ENCODE data around the gene MUS81.

MUS81 gene

DNA sequence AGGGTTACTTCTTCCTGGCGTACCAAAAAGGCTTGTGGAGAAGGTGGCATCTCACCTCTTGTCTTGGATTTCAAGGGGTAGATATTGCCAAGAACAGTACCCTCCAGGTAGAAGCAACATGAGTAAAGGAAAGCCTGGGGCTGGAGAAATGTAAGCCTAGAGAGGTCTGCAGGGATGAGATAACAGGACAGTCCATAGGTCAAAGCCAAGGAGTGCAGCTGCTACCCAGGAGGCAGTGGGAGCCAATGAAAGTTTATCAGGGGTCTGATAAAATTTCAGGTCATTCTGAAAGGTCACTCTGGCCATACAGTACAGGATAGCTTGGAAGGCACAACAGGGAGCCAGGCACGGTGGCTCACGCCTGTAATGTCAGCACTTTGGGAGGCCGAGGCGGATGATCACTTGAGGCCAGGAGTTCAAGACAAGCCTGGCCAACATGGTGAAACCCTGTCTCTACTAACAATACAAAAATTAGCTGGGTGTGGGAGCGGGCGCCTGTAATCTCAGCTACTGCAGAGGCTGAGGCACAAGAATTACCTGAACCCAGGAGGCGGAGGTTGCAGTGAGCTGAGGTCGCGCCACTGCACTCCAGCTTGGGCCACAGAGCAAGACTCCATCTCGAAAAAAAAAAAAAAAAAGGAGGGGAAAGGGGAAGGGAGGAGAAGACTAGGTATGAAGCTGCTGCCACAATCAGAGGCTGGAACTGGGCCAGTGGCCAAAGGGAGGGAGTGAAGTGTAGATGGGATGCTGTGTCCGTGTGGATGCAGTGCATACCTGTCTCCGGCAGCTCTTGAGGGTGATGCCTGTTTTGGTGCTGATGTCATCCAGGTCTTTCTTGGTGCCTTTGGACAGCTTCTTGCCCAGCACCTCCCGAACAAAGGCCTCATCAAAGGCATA, 26.8 kb downstream of the MUS81 start:
- TF ChIP-seq, protein P1, sequence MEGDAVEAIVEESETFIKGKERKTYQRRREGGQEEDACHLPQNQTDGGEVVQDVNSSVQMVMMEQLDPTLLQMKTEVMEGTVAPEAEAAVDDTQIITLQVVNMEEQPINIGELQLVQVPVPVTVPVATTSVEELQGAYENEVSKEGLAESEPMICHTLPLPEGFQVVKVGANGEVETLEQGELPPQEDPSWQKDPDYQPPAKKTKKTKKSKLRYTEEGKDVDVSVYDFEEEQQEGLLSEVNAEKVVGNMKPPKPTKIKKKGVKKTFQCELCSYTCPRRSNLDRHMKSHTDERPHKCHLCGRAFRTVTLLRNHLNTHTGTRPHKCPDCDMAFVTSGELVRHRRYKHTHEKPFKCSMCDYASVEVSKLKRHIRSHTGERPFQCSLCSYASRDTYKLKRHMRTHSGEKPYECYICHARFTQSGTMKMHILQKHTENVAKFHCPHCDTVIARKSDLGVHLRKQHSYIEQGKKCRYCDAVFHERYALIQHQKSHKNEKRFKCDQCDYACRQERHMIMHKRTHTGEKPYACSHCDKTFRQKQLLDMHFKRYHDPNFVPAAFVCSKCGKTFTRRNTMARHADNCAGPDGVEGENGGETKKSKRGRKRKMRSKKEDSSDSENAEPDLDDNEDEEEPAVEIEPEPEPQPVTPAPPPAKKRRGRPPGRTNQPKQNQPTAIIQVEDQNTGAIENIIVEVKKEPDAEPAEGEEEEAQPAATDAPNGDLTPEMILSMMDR (IDR thresholded peaks at IDR 0.05; ENCODE audit: borderline replicate concordance, insufficient read depth, low read depth, low read length) = no peak
- peak overlapping the region; percentile 90 for H3K4me3 ChIP-seq (ENCODE audit: low read depth, low read length)

DNA sequence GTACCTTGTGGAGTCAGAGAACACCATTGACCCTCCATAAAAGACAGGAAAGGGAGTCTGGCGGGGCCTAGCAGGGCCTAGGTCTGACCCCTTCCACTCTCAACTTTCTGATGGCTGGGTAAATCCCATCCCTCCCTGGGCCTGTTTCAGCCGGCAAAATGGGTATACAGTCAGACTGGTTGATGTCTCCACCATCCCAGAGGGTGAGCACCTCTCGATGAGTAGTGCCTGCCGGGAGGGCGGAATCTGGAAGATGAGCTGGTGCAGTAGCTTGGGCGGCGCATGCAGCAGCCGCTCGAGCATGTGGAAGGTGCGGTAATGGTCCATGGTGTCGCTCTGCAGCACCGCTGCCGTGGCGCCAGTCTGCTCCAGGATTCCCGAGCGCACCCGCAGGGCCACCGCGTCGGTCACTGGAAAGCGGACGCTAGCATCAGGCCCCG, 27.5 kb downstream of the MUS81 start:
- H3K4me3 ChIP-seq (ENCODE audit: low read depth, low read length) = peak overlapping the region; percentile 90
- TF ChIP-seq, protein P1 (IDR thresholded peaks at IDR 0.05; ENCODE audit: borderline replicate concordance, insufficient read depth, low read depth, low read length) = no peak

DNA sequence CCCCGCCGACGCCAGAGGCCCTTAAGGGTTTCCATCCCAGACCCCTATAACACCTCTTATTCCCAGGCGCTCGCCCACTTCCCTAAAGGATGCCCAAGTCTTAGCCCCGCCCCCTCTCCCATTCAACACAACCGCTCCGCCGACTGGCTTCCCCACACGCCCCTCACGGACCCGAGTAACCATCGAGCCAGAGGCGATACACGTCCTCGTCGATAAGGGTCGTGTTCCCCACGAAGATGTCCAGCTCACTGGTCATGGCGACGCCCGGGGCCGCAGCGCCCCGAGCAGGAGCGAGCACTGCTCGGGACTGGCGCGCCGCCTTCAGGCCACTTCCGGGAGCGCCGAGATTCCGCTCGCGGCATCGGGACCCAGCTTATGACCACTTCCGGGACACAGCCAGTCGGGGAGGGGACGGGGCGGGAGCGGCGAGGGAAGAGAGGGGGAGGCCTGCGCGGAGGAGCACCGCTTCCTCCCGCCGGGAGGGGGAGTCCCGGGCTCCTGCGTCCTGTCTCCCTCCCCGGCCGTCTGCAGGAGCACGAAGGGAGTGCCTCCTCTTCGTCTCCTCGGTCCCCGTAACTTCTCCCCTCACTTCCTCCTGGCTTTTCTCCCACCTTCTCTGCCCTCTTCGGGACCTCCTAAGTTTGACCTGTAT, 28.1 kb downstream of the MUS81 start, which contains the start of gene FIBP:
Gene FIBP, minus strand, starts transcription at position 309 of the 652 bp plus-strand sequence. Its CDS starts 53 bp downstream, at position 256.
- TF ChIP-seq, protein P1 (IDR thresholded peaks at IDR 0.05; ENCODE audit: borderline replicate concordance, insufficient read depth, low read depth, low read length) = peak; percentile 87
- peak within 1 kb of the TSS; percentile 90 for H3K4me3 ChIP-seq (ENCODE audit: low read depth, low read length)

DNA sequence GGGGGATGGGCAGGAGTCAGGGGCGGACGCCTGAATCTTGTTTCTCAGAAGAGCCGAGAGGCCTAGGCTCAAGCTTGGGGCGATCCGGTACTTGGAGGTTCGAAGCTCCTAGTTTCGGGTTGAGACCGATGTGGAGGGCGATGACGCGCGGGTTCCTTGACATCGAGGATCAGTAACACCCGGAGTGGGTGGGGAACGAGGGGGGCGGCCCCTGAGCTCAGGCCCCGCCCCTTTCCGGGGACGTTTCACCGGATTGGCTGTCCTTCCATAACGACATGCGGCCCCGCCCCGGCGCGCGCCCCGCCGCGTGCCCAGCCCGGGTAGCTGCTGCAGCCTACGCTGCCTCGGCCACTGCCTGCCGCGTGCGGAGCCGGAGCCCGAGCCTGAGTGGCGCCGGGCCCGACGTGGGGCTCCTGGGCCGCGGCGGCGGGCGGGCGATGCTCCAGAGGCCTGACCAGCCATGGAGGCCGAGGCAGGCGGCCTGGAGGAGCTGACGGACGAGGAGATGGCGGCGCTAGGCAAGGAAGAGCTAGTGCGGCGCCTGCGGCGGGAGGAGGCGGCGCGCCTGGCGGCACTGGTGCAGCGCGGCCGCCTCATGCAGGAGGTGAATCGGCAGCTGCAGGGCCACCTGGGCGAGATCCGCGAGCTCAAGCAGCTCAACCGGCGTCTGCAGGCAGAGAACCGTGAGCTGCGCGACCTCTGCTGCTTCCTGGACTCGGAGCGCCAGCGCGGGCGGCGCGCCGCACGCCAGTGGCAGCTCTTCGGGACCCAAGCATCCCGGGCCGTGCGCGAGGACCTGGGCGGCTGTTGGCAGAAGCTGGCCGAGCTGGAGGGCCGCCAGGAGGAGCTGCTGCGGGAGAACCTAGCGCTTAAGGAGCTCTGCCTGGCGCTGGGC, 30.3 kb downstream of the MUS81 start, which contains the start of gene CCDC85B:
Gene CCDC85B, plus strand, starts transcription at position 350 of the 895 bp plus-strand sequence. Its CDS starts 111 bp downstream, at position 461.
- TF ChIP-seq, protein P1 (IDR thresholded peaks at IDR 0.05; ENCODE audit: borderline replicate concordance, insufficient read depth, low read depth, low read length) = peak; percentile 21; the same call in 1 of the 2 replicates
- H3K4me3 ChIP-seq (ENCODE audit: low read depth, low read length) = peak within 1 kb of the TSS; percentile 98

DNA sequence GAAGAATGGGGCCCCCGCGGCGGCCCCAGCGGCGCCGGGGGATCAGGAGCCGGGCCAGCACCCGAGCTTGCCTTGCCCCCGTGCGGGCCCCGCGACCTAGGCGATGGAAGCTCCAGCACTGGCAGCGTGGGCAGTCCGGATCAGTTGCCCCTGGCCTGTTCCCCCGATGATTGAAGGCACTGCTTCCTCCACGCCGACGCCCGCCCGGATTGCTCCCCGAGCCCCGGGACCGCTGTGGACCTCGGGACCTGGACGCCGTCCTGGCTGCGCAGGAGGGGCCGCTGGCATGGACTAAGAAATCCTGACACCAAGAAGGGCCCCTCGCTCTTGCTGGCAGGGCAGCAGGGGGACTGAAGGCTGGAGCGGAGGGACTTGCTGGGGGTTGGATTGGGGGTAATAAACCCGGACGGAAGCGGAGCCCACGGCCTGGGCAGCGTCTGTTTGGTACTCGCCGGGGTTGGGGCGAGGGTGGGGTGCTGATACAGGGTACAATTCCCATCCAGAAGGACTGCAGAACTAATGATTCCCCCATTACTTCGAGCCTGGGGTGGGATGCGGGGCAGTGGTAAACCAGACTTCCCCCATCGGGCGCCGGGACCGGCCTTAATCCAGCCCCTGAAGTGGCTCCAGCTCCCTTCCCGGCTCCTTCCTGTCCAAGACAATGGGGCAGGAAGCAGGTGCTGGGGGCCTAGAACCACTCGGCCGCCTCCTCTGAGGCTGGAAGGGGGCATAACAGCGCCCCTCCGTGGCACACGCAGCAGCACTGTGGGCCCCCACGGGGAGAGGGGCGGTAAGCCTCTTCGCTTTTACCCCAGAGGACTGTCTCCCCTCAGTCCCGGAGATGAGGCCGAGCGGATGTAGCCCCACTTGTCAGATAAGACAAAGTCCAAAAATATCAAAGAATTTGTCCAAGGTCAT, 31.2 kb downstream of the MUS81 start:
- H3K4me3 ChIP-seq (ENCODE audit: low read depth, low read length) = peak overlapping the region; percentile 98
- TF ChIP-seq, protein P1 (IDR thresholded peaks at IDR 0.05; ENCODE audit: borderline replicate concordance, insufficient read depth, low read depth, low read length) = peak; percentile 68

DNA sequence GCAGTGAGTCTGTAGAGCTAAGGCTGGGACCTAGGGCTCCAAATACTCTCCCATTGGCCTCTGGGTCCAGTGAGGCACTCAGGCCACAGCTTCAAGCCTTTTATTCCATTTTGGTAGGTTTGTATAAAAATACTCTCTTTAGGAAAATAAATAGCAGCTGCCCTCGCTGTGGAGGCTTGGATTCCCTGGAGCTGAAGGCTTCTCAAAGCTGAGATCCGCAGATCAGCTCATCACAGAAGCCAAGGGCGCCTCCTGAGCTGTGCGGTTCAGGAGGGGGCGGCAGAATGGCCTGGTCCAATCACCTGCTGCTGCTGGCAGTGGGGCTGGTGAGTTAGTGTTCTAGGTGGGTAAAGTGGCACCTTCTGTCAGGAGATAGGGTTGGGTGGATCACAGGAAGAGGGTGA, 31.9 kb downstream of the MUS81 start:
- peak overlapping the region; percentile 98 for H3K4me3 ChIP-seq (ENCODE audit: low read depth, low read length)

Data from GM12875 (cell line).